Measurements from ENCODE around the gene GTPBP4.
A peak's percentile ranks its signal among the peaks of the same experiment; 100 is the strongest.

Gene GTPBP4

DNA sequence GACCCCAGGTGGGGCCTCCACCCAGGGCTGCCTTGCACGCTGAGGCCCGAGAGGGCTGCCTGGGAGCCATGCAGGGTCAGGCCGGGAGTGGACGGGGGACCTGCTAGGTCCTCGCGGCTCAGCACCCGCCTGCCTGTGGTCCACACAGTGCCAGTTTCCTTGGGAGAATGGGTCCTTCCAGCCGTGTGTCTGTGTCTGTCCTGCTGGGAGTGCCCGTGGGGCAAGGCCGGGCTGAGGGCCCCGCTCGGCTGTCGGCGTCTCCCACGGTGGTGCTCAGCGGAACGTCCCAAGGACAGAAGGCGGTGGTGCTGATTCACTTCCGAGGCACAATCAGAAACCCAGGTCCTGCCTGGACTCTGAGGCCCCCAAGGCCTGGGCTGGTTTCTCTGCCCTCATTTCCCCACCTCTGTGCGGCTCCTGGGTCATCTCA lies 23.2 kb upstream of the GTPBP4 start:
- no peak overlapping the region for H3K27ac ChIP-seq
- H3K4me2 ChIP-seq (ENCODE audit: low read length) = no peak overlapping the region
- peaks cover 6% of the 10 kb centered on the region for H3K4me1 ChIP-seq
- no peak overlapping the region for H2AFZ ChIP-seq
- TF ChIP-seq CTCF (IDR thresholded peaks at IDR 0.05) = no peak
- no peak overlapping the region for H3K4me3 ChIP-seq (ENCODE audit: low read depth, low read length)
- no peaks in the 10 kb centered on the region for H3K27me3 ChIP-seq (ENCODE audit: control insufficient read depth, insufficient read depth, low read length)
- H3K9me3 ChIP-seq (ENCODE audit: control insufficient read depth, low read length) = no peaks in the 10 kb centered on the region
- H3K36me3 ChIP-seq (ENCODE audit: control insufficient read depth, insufficient read depth, low read length) = no peaks in the 10 kb centered on the region
- H3K9ac ChIP-seq = no peak overlapping the region
- H3K79me2 ChIP-seq = no peaks in the 10 kb centered on the region

- Histone ChIP-seq H3K9ac (no peak overlapping the region), H3K9me3 (ENCODE audit: control insufficient read depth, low read length) (no peaks in the 10 kb centered on the region), H3K27ac (no peak overlapping the region), H2AFZ (no peak overlapping the region), H3K27me3 (ENCODE audit: control insufficient read depth, insufficient read depth, low read length) (no peaks in the 10 kb centered on the region), H3K4me3 (ENCODE audit: low read depth, low read length) (no peak overlapping the region), H3K4me1 (peaks cover 16% of the 10 kb centered on the region), H3K79me2 (no peaks in the 10 kb centered on the region), H3K36me3 (ENCODE audit: control insufficient read depth, insufficient read depth, low read length) (no peaks in the 10 kb centered on the region), H3K4me2 (ENCODE audit: low read length) (no peak overlapping the region)
- no peak for TF ChIP-seq CTCF (IDR thresholded peaks at IDR 0.05)
These were observed 21.6 kb upstream of the GTPBP4 start for GRCh38 chr10:966466-967235.

DNA sequence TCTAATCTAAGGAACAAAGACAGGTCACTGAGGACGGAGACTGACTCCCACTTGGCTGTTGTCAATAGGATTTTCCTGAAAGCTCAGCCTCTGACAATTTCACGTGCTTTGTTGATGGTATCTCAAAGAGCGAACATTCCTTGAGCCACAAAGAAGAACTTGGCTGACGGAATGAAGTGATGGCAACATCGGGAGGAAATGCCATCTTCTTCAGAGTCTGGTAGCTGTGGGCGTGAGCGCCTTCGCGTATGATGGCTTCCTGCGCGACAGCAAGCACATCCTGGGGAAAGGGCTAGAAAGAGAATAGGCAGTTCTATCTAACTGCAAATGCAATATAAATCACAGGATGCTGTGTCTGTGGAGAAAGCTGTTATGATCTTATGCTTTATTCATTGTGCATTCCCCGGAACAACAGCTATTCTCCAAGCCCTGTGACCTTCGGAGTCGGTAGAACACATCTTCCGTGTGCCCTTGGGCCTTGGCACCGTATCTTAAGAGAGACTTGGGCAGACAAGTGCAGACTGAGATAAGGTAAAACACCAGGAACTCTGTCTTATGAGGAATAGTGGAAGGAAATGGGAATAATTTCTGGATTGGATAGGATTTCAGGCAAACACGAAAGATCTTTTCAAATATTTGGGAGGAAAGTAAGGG lies 19.6 kb upstream of the GTPBP4 start:
- Histone ChIP-seq H3K9ac (no peak overlapping the region), H2AFZ (no peak overlapping the region), H3K27me3 (ENCODE audit: control insufficient read depth, insufficient read depth, low read length) (no peaks in the 10 kb centered on the region), H3K4me3 (ENCODE audit: low read depth, low read length) (no peak overlapping the region), H3K79me2 (no peaks in the 10 kb centered on the region), H3K36me3 (ENCODE audit: control insufficient read depth, insufficient read depth, low read length) (no peaks in the 10 kb centered on the region), H3K4me2 (ENCODE audit: low read length) (peak overlapping the region; percentile 37), H3K4me1 (peaks cover 19% of the 10 kb centered on the region), H3K27ac (no peak overlapping the region), H3K9me3 (ENCODE audit: control insufficient read depth, low read length) (no peaks in the 10 kb centered on the region)
- TF ChIP-seq CTCF (IDR thresholded peaks at IDR 0.05) = no peak

GRCh38 chr10:969473-970150 lies 18.6 kb upstream of the GTPBP4 start:
- H3K9ac ChIP-seq = no peak overlapping the region
- H3K79me2 ChIP-seq = no peaks in the 10 kb centered on the region
- H3K36me3 ChIP-seq (ENCODE audit: control insufficient read depth, insufficient read depth, low read length) = no peaks in the 10 kb centered on the region
- peak overlapping the region; percentile 66 for H3K4me2 ChIP-seq (ENCODE audit: low read length)
- TF ChIP-seq CTCF (IDR thresholded peaks at IDR 0.05) = no peak
- H2AFZ ChIP-seq = peak overlapping the region; percentile 67
- H3K27ac ChIP-seq = peak overlapping the region; percentile 64
- H3K4me3 ChIP-seq (ENCODE audit: low read depth, low read length) = peak overlapping the region; percentile 11
- no peaks in the 10 kb centered on the region for H3K27me3 ChIP-seq (ENCODE audit: control insufficient read depth, insufficient read depth, low read length)
- H3K4me1 ChIP-seq = peaks cover 21% of the 10 kb centered on the region
- no peaks in the 10 kb centered on the region for H3K9me3 ChIP-seq (ENCODE audit: control insufficient read depth, low read length)

Measured in parathyroid adenoma (tissue), 2 donors.